Testis (tissue), 3 donors: Measurements from ENCODE around the gene RASA2. TPM values are rescaled to one million over a fixed set of nuclear protein-coding genes. Genes with fewer than 3 reads are reported as not detected.

Experiments used
- DNase-seq: peaks from one replicate; pipeline ENCODE4 v3.0.0-alpha.2; 2019
- H3K27ac ChIP-seq, 2 donors: fragments of 200-600 bp; sonication (generic); one replicate each; pipeline ENCODE4 v1.5.1; 2019
- H3K27me3 ChIP-seq: fragments of 200-600 bp; sonication (generic); one replicate; pipeline ENCODE4 v1.5.1; 2019
- H3K36me3 ChIP-seq: fragments of 200-600 bp; sonication (generic); one replicate; pipeline ENCODE4 v1.5.1; 2017; ENCODE audit warnings: low read depth; ENCODE audit errors: missing control alignments
- H3K4me1 ChIP-seq: fragments of 200-600 bp; sonication (generic); one replicate; pipeline ENCODE4 v1.5.1; 2019
- H3K4me3 ChIP-seq, 2 donors: fragments of 200-600 bp; sonication (generic); one replicate each; pipeline ENCODE4 v1.5.1; 2017 to 2019
- H3K9me3 ChIP-seq: fragments of 200-600 bp; sonication (generic); one replicate; pipeline ENCODE4 v1.5.1; 2017
- CTCF ChIP-seq, 3 experiments: fragments of 450-650 bp in 2 of 3; fragments of 200-600 bp in 1 of 3; sonication (generic) in 1 of 3; IDR thresholded peaks; one replicate each; pipeline ENCODE4 v1.5.1; 2016 to 2019; ENCODE audit warnings: antibody characterized with exemption in 3 of 3, mild to moderate bottlenecking in 2 of 3, moderate library complexity in 1 of 3
- POLR2A ChIP-seq: fragments of 450-650 bp; IDR thresholded peaks from one replicate; pipeline ENCODE4 v1.6.1; 2017; ENCODE audit warnings: antibody characterized with exemption, mild to moderate bottlenecking, moderate library complexity
- WGBS, 2 donors: methylation state at CpG; one replicate each; pipeline ENCODE4 v1.1.5; 2018; 5-methylcytosine and 5-hydroxymethylcytosine counted together
- intact Hi-C: fragments of 100-400 bp; cut with DNase I; formaldehyde crosslinking; loops from one replicate; pipeline ENCODE4 v1.15.1; 2023; ENCODE audit warnings: low total_unique reads
- polyA plus RNA-seq: library from polyadenylated mRNA; stranded (reverse); fragments of 350-450 nt; fragmentation: Illumina TruSeq; extraction: RNeasy Lipid Tissue Mini Kit (QIAGEN cat#74804); gene quantifications from one replicate; pipeline ENCODE4 v1.2.3, GENCODE V29; 2014; ENCODE audit warnings: low read depth, low replicate concordance; ENCODE audit not compliant: insufficient read depth
- total RNA-seq, 2 donors: library from RNA; depleted of rRNA; stranded (reverse); fragments of >200 nt; gene quantifications; one replicate each; pipeline ENCODE4 v1.2.3, GENCODE V29; 2016

RASA2 gene
- total and polyA plus RNA-seq, 3 donors from 2014 or later, result 16.2 to 18.3 (median 18.2) TPM

- Histone ChIP-seq H3K27ac (no peak overlapping the region), H3K36me3 (no peaks in the 10 kb centered on the region), H3K4me1 (no peaks in the 10 kb centered on the region), H3K4me3 (no peak overlapping the region), H3K9me3 (no peaks in the 10 kb centered on the region), H3K27me3 (no peaks in the 10 kb centered on the region)
- WGBS, 2 donors, result 96 to 98% methylated on average over 2 of the region's 2 CpGs
- no peak for DNase-seq
- intact Hi-C loops, result no loop called here
- no peak for TF ChIP-seq CTCF (IDR thresholded peaks at IDR 0.05)
- no peak for TF ChIP-seq POLR2A
These were observed 107.5 kb downstream of the RASA2 start for GRCh38 chr3:141594357-141594756.

- TF ChIP-seq POLR2A (no peak), CTCF (IDR thresholded peaks at IDR 0.05) (no peak)
- intact Hi-C loops, result no loop called here
- Histone ChIP-seq H3K27ac (no peak overlapping the region), H3K4me1 (no peaks in the 10 kb centered on the region), H3K4me3 (no peak overlapping the region), H3K27me3 (no peaks in the 10 kb centered on the region), H3K36me3 (no peaks in the 10 kb centered on the region), H3K9me3 (no peaks in the 10 kb centered on the region)
- DNase-seq, result no peak
- WGBS, 2 donors, result 87 to 92% methylated on average over 2 of the region's 2 CpGs
These were observed 111.1 kb downstream of the RASA2 start for GRCh38 chr3:141597931-141598330.

GRCh38 chr3:141600331-141600730 lies 113.5 kb downstream of the RASA2 start:
- Histone ChIP-seq H3K27me3 (no peaks in the 10 kb centered on the region), H3K4me3 (no peak overlapping the region), H3K9me3 (no peaks in the 10 kb centered on the region), H3K36me3 (no peaks in the 10 kb centered on the region), H3K4me1 (no peaks in the 10 kb centered on the region), H3K27ac (no peak overlapping the region)
- intact Hi-C loops, result no loop called here
- TF ChIP-seq CTCF (IDR thresholded peaks at IDR 0.05) (no peak), POLR2A (no peak)
- no peak for DNase-seq
- WGBS, 2 donors, result 93 to 96% methylated on average over 12 of the region's 12 CpGs

- Histone ChIP-seq H3K4me1 (no peaks in the 10 kb centered on the region), H3K9me3 (no peaks in the 10 kb centered on the region), H3K27me3 (no peaks in the 10 kb centered on the region), H3K36me3 (no peaks in the 10 kb centered on the region), H3K4me3 (no peak overlapping the region), H3K27ac (no peak overlapping the region)
- WGBS, 2 donors, result 90 to 92% methylated on average over 4 of the region's 4 CpGs
- DNase-seq, result no peak
- no peak for TF ChIP-seq CTCF (IDR thresholded peaks at IDR 0.05)
- no peak for TF ChIP-seq POLR2A
- intact Hi-C loops, result no loop called here
These were observed 115.9 kb downstream of the RASA2 start for GRCh38 chr3:141602706-141603105.

GRCh38 chr3:141603473-141604035 lies 116.7 kb downstream of the RASA2 start:
- Histone ChIP-seq H3K27me3 (no peaks in the 10 kb centered on the region), H3K9me3 (no peaks in the 10 kb centered on the region), H3K27ac (no peak overlapping the region), H3K4me1 (peaks cover 6% of the 10 kb centered on the region), H3K4me3 (no peak overlapping the region), H3K36me3 (no peaks in the 10 kb centered on the region)
- 94 to 99% methylated on average over 3 of the region's 3 CpGs for WGBS, 2 donors
- intact Hi-C loops, result no loop called here
- no peak for TF ChIP-seq POLR2A
- TF ChIP-seq CTCF (IDR thresholded peaks at IDR 0.05), result no peak
- DNase-seq, result no peak
